Measurements from ENCODE around the gene TUBB4A. TPM values are rescaled to one million over a fixed set of nuclear protein-coding genes. Genes with fewer than 3 reads are reported as not detected.
"Not testable (repeated sequence)": the region's sequence is repeated elsewhere in the genome, so short reads cannot be mapped to it uniquely, and the experiment has no call there.

Gene TUBB4A
- 9.7 and 14.4 TPM in 2 replicates for total RNA-seq (2014; rRNA removed; shearing (Covaris generic))
- 12.6 and 16.0 TPM in 2 replicates for total RNA-seq (2022)
- Bru-seq, nascent RNA: percentile 38 among the genes with signal in this experiment
- BruChase-seq, experiment 1, labeled RNA remaining after a 6-hour chase: percentile 49 among the genes with signal in this experiment
- percentile 46 among the genes with signal in this experiment for BruChase-seq, experiment 2, labeled RNA remaining after a 2-hour chase
- long read RNA-seq, transcript TUBB4A-201 (4 exons, 2,552 nt): major isoform, 28 of 39 reads
- long read RNA-seq, partial matches to known transcripts: 1 of 39 reads
- long read RNA-seq, other reads (novel, unspliced or antisense): 9 of 39 reads

- peak within 1 kb of the TSS; percentile 74 for H3K4me3 ChIP-seq (ENCODE audit: low read depth, low read length, poor library complexity, severe bottlenecking)
- ChIA-PET POLR2A (interaction anchor here (0.5 to 1.3 kb wide), 5 partner anchors 20 to 362 kb away, joined by 3 to 7 read pairs (median 4); no protein-coding TSS in a partner anchor), CTCF (ENCODE audit: unreplicated experiment) (no interaction called here)
- TF ChIP-seq, protein P1, sequence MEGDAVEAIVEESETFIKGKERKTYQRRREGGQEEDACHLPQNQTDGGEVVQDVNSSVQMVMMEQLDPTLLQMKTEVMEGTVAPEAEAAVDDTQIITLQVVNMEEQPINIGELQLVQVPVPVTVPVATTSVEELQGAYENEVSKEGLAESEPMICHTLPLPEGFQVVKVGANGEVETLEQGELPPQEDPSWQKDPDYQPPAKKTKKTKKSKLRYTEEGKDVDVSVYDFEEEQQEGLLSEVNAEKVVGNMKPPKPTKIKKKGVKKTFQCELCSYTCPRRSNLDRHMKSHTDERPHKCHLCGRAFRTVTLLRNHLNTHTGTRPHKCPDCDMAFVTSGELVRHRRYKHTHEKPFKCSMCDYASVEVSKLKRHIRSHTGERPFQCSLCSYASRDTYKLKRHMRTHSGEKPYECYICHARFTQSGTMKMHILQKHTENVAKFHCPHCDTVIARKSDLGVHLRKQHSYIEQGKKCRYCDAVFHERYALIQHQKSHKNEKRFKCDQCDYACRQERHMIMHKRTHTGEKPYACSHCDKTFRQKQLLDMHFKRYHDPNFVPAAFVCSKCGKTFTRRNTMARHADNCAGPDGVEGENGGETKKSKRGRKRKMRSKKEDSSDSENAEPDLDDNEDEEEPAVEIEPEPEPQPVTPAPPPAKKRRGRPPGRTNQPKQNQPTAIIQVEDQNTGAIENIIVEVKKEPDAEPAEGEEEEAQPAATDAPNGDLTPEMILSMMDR (conservative IDR thresholded peaks at IDR 0.05; ENCODE audit: low read length): no peak
- no peak for TF ChIP-seq EZH2phosphoT487 (IDR thresholded peaks at IDR 0.05; ENCODE audit: borderline replicate concordance, low read depth, low read length)
- H2AFZ ChIP-seq (ENCODE audit: low read length): peak within 1 kb of the TSS; percentile 64
- no peaks in the 10 kb centered on the region for H3K9me2 ChIP-seq (ENCODE audit: insufficient read depth, low read length)
- H3K79me2 ChIP-seq (ENCODE audit: insufficient read depth, low read depth, low read length): no peaks in the 10 kb centered on the region
- H4K20me1 ChIP-seq (ENCODE audit: insufficient read depth, low read length): no peaks in the 10 kb centered on the region
- intact Hi-C loops (cut with micrococcal nuclease; ENCODE audit: unreplicated experiment): loop anchor here (1.0 to 10.0 kb wide), 3 partner anchors 19 to 107 kb away; partner anchors contain the start of gene GTF2F1
- no TSS peak for BruUV-seq (replicated peaks)
- H3K9me3 ChIP-seq (ENCODE audit: low read length): no peaks in the 10 kb centered on the region
- peaks cover 41% of the 10 kb centered on the region for H3K4me1 ChIP-seq (ENCODE audit: insufficient read depth, low read length, poor library complexity, severe bottlenecking)
- H3K36me3 ChIP-seq (ENCODE audit: insufficient read depth, low read length): no peaks in the 10 kb centered on the region
- H3K4me2 ChIP-seq (ENCODE audit: low read length): peak within 1 kb of the TSS; percentile 82
- H3K27ac ChIP-seq (ENCODE audit: low read depth, low read length, poor library complexity, severe bottlenecking): peak within 1 kb of the TSS; percentile 44
- DNase-seq (ENCODE audit: low spot score): peak; percentile 84
Observed at GRCh38 chr19:6501740-6502648, at the start of gene TUBB4A. Gene TUBB4A, minus strand, starts transcription at chr19:6502309. Its CDS starts 97 bp downstream, at chr19:6502212.

DNA sequence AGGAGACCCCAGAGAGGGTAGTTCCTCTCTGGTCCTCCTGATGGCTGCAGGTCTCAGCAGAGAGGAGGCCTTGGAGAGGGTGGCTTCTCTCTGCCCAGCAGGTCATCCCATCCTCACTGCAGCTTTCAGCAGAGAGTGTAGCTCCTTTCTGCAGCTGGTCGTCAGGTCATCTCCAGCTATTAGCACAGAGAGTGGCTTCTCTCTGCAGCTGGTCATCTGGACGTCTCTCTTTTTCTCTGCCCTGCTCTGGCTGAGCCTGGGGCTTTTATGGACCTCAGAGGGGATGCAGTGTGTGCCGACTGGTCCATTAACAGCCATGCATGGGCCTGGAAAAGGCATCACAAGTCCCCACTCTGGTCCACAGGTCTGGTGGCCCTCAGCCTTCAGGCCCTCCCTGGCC is 49.0 kb upstream of the TUBB4A start:
- Histone ChIP-seq H3K36me3 (ENCODE audit: insufficient read depth, low read length) (peaks cover 11% of the 10 kb centered on the region), H3K79me2 (ENCODE audit: insufficient read depth, low read depth, low read length) (no peaks in the 10 kb centered on the region), H2AFZ (ENCODE audit: low read length) (no peak overlapping the region), H3K9me2 (ENCODE audit: insufficient read depth, low read length) (no peaks in the 10 kb centered on the region), H3K4me2 (ENCODE audit: low read length) (no peak overlapping the region), H4K20me1 (ENCODE audit: insufficient read depth, low read length) (no peaks in the 10 kb centered on the region), H3K4me3 (ENCODE audit: low read depth, low read length, poor library complexity, severe bottlenecking) (no peak overlapping the region), H3K9me3 (ENCODE audit: low read length) (peaks cover 32% of the 10 kb centered on the region), H3K4me1 (ENCODE audit: insufficient read depth, low read length, poor library complexity, severe bottlenecking) (peaks cover 6% of the 10 kb centered on the region), H3K27ac (ENCODE audit: low read depth, low read length, poor library complexity, severe bottlenecking) (no peak overlapping the region)
- ChIA-PET POLR2A (interaction anchor here (1.0 kb wide), 1 partner anchor 27 kb away, joined by 3 read pairs; no protein-coding TSS in a partner anchor), CTCF (ENCODE audit: unreplicated experiment) (no interaction called here)
- DNase-seq (ENCODE audit: low spot score): no peak
- TF ChIP-seq EZH2phosphoT487 (IDR thresholded peaks at IDR 0.05; ENCODE audit: borderline replicate concordance, low read depth, low read length): no peak
- TF ChIP-seq, protein P1 (conservative IDR thresholded peaks at IDR 0.05; ENCODE audit: low read length): no peak
- intact Hi-C loops (cut with micrococcal nuclease; ENCODE audit: unreplicated experiment): no loop called here
- no TSS peak for BruUV-seq (replicated peaks)

DNA sequence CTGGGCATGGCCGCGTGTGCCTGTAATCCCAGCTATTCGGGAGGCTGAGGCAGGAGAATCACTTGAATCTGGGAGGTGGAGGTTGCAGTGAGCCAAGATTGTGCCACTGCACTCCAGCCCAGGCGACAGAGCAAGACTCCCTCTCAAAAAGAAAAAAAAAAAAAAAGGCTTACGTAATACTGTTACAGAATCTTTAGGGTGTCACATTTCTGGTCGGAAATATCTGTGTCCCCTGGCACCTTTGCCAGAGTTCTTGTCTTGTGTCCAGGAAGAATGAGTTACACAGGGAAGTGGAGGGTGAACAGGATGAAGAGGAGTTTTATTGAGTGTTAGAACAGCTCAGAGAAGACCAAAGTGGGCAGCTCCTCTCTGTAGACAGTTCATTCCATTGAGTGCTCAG is 48.6 kb upstream of the TUBB4A start:
- Histone ChIP-seq H3K9me3 (ENCODE audit: low read length) (peaks cover 35% of the 10 kb centered on the region), H3K36me3 (ENCODE audit: insufficient read depth, low read length) (peaks cover 13% of the 10 kb centered on the region)
- H2AFZ ChIP-seq (ENCODE audit: low read length); H3K27ac ChIP-seq (ENCODE audit: low read depth, low read length, poor library complexity, severe bottlenecking); H3K4me3 ChIP-seq (ENCODE audit: low read depth, low read length, poor library complexity, severe bottlenecking); H3K4me2 ChIP-seq (ENCODE audit: low read length); intact Hi-C loops (cut with micrococcal nuclease; ENCODE audit: unreplicated experiment); DNase-seq (ENCODE audit: low spot score); H3K9me2 ChIP-seq (ENCODE audit: insufficient read depth, low read length); CTCF ChIA-PET (ENCODE audit: unreplicated experiment); H3K79me2 ChIP-seq (ENCODE audit: insufficient read depth, low read depth, low read length); H4K20me1 ChIP-seq (ENCODE audit: insufficient read depth, low read length); H3K4me1 ChIP-seq (ENCODE audit: insufficient read depth, low read length, poor library complexity, severe bottlenecking); BruUV-seq (replicated peaks): not testable (repeated sequence)
- POLR2A ChIA-PET: interaction anchor here (0.7 to 1.4 kb wide), 3 partner anchors 11 to 54 kb away, joined by 3 to 7 read pairs (median 3); no protein-coding TSS in a partner anchor
